Thoracic aorta (tissue), 2 donors: ENCODE data around the gene C10orf95. TPM values are rescaled to one million over a fixed set of nuclear protein-coding genes. Genes with fewer than 3 reads are reported as not detected.
A peak's percentile ranks its signal among the peaks of the same experiment; 100 is the strongest.

ENCODE experiments used
- ATAC-seq: fragments of 150-250 bp; one replicate; pipeline ENCODE4 v1.8.0; 2017; ENCODE audit warnings: low read depth; ENCODE audit not compliant: insufficient number of reproducible peaks, low FRiP score
- DNase-seq: peaks from one replicate; pipeline ENCODE4 v3.0.0-alpha.2; 2020; ENCODE audit warnings: low spot score
- H3K27ac ChIP-seq, 2 donors: fragments of 200-600 bp; sonication (generic); 1 replicate in 1 of 2; 2 replicates in 1 of 2; pipeline ENCODE4 v1.5.1; 2016; ENCODE audit warnings: mild to moderate bottlenecking in 2 of 2, moderate library complexity in 2 of 2
- H3K27me3 ChIP-seq: fragments of 200-600 bp; sonication (generic); replicated peaks from 2 replicates; pipeline ENCODE4 v1.6.0; 2016; ENCODE audit warnings: mild to moderate bottlenecking; ENCODE audit not compliant: insufficient read depth
- H3K36me3 ChIP-seq: fragments of 200-600 bp; sonication (generic); one replicate; pipeline ENCODE4 v1.5.1; 2016
- H3K4me1 ChIP-seq, 2 donors: fragments of 200-600 bp; sonication (generic); 1 replicate in 1 of 2; 2 replicates in 1 of 2; pipeline versions ENCODE4 v1.5.1 to v1.6.0; 2016; ENCODE audit warnings: low read depth in 2 of 2, mild to moderate bottlenecking in 1 of 2; ENCODE audit not compliant: control insufficient read depth in 1 of 2
- H3K4me3 ChIP-seq: fragments of 200-600 bp; sonication (generic); 2 replicates; pipeline ENCODE4 v1.5.1; 2016; ENCODE audit warnings: mild to moderate bottlenecking
- H3K9me3 ChIP-seq: fragments of 200-600 bp; sonication (generic); 2 replicates; pipeline ENCODE4 v1.5.1; 2016
- total RNA-seq, 2 donors: library from RNA; depleted of rRNA; stranded (reverse); fragments of >200 nt; gene quantifications; one replicate each; pipeline versions ENCODE4 v1.1.0 to v1.2.3, GENCODE V29; 2016
- TF ChIP-seq, protein P1 (sequence below): fragments of 200-600 bp; sonication (generic); IDR thresholded peaks from one replicate; pipeline ENCODE4 v1.5.1; 2019; ENCODE audit warnings: antibody characterized with exemption

The C10orf95 gene
- total RNA-seq, 2 donors from 2014 or later = not detected

- Histone ChIP-seq H3K36me3 (no peaks in the 10 kb centered on the region), H3K4me1 (peaks cover 0 to 18% of the 10 kb centered on the region in 2 donors), H3K27me3 (no peaks in the 10 kb centered on the region), H3K27ac (peak overlapping the region; percentile 61 to 66), H3K4me3 (peak overlapping the region; percentile 90), H3K9me3 (no peaks in the 10 kb centered on the region)
- ATAC-seq = peak; percentile 70
- DNase-seq = no peak
- TF ChIP-seq, protein P1, sequence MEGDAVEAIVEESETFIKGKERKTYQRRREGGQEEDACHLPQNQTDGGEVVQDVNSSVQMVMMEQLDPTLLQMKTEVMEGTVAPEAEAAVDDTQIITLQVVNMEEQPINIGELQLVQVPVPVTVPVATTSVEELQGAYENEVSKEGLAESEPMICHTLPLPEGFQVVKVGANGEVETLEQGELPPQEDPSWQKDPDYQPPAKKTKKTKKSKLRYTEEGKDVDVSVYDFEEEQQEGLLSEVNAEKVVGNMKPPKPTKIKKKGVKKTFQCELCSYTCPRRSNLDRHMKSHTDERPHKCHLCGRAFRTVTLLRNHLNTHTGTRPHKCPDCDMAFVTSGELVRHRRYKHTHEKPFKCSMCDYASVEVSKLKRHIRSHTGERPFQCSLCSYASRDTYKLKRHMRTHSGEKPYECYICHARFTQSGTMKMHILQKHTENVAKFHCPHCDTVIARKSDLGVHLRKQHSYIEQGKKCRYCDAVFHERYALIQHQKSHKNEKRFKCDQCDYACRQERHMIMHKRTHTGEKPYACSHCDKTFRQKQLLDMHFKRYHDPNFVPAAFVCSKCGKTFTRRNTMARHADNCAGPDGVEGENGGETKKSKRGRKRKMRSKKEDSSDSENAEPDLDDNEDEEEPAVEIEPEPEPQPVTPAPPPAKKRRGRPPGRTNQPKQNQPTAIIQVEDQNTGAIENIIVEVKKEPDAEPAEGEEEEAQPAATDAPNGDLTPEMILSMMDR = no peak
Observed at GRCh38 chr10:102450374-102451104, 804 bp downstream of the C10orf95 start.

GRCh38 chr10:102450124-102450373, 1.3 kb downstream of the C10orf95 start:
- peaks cover 0 to 18% of the 10 kb centered on the region in 2 donors for H3K4me1 ChIP-seq
- ATAC-seq = no peak
- H3K27ac ChIP-seq = peak overlapping the region in 1 of 2 donors; percentile 66

DNA sequence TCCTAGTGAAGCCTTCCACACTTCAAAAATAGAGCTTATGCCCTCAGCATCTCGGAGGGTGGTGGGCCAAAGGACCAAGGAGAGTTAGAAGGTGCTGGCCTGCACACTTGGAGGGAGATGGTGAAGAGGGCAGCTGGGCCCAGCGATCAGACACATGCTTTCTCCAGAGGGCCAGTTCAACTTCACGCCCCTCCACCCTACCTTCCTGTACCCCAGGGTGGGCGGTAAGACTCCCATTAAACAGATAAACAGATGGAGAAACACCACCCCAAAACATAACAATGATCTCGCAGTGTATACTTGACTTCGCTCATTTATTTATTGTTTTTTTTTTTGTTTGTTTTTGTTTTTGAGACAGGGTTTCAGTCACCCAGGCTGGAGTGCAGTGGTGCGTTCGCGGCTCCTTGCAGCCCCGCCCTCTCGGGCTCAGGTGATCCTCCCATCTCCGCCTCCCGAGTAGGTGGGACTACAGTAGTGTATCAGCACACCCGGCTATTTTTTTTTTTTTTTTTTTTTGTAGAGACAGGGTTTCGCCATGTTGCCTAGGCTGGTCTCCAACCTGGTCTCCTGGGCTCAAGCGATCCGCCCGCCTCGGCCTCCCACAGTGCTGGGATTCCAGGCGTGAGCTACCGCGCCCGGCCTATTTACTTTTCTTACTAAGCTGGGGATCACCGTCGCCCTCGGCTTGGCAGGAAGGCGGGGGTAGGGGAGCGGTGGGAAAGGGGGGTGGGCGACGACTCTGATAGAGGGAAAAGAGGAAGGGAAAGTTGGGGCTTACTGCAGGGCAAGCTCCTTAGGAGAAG, 1.8 kb downstream of the C10orf95 start:
- peak overlapping the region; percentile 90 for H3K4me3 ChIP-seq
- ATAC-seq (no peak), DNase-seq (no peak)
- no peaks in the 10 kb centered on the region for H3K9me3 ChIP-seq
- peaks cover 0 to 18% of the 10 kb centered on the region in 2 donors for H3K4me1 ChIP-seq
- H3K27me3 ChIP-seq = no peaks in the 10 kb centered on the region
- TF ChIP-seq, protein P1 = no peak
- no peaks in the 10 kb centered on the region for H3K36me3 ChIP-seq
- H3K27ac ChIP-seq = no peak overlapping the region

More at GRCh38 chr10:102450124-102450373, 1.3 kb downstream of the C10orf95 start:
- Histone ChIP-seq H3K9me3 (no peaks in the 10 kb centered on the region), H3K27me3 (no peaks in the 10 kb centered on the region), H3K4me3 (peak overlapping the region; percentile 90), H3K36me3 (no peaks in the 10 kb centered on the region)
- TF ChIP-seq, protein P1 = no peak
- DNase-seq = no peak

GRCh38 chr10:102444851-102445250, 6.5 kb downstream of the C10orf95 start:
- H3K9me3 ChIP-seq = no peaks in the 10 kb centered on the region
- TF ChIP-seq, protein P1 = no peak
- no peaks in the 10 kb centered on the region for H3K36me3 ChIP-seq
- H3K27me3 ChIP-seq = no peaks in the 10 kb centered on the region
- ATAC-seq (no peak), DNase-seq (no peak)
- no peak overlapping the region for H3K27ac ChIP-seq
- no peak overlapping the region for H3K4me3 ChIP-seq
- peaks cover 0 to 7% of the 10 kb centered on the region in 2 donors for H3K4me1 ChIP-seq

GRCh38 chr10:102438374-102438773, 13.0 kb downstream of the C10orf95 start:
- Histone ChIP-seq H3K27me3 (no peaks in the 10 kb centered on the region), H3K4me3 (no peak overlapping the region), H3K36me3 (no peaks in the 10 kb centered on the region), H3K9me3 (no peaks in the 10 kb centered on the region), H3K4me1 (peaks cover 5 to 11% of the 10 kb centered on the region in 2 donors), H3K27ac (no peak overlapping the region)
- TF ChIP-seq, protein P1 = no peak
- DNase-seq (no peak), ATAC-seq (no peak)
